ENCODE data around the gene MTMR3.

Gene MTMR3

DNA sequence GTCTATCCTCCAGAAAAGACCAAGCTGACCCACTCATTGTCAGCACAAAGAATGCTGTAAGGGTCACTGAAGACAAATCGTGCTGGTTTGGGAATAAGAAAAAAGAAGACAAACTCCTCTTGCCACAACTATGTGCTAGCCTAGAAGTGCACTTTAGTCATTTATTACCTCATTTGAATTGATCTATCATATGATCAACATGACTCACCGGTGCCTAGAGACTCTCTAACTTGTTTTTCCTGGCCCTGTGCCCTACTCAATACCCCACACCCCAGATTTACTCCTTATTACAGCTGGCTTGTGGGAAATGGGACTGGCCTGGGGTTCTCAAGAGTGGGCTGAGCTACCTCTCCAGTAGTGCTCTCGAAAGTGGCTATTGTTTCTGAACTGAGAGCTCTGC lies 161.4 kb downstream of the MTMR3 start:
- H3K4me3 ChIP-seq (ENCODE audit: low read depth, low read length): no peak overlapping the region
- H3K27ac ChIP-seq: peak overlapping the region; percentile 35
- in situ Hi-C loops (cut with HindIII; ENCODE audit: low pct_ligation_motif_present, low sequenced_read_pairs): no loop called here
- no peaks in the 10 kb centered on the region for H3K36me3 ChIP-seq (replicated peaks)
- peak; percentile 91 for DNase-seq
- no peaks in the 10 kb centered on the region for H3K27me3 ChIP-seq (replicated peaks)
- TF ChIP-seq CTCF (IDR thresholded peaks at IDR 0.05; ENCODE audit: low read depth, low read length, missing control alignments): no peak

GRCh38 chr22:30044881-30045493 lies 162.0 kb downstream of the MTMR3 start:
- in situ Hi-C loops (cut with HindIII; ENCODE audit: low pct_ligation_motif_present, low sequenced_read_pairs): no loop called here
- TF ChIP-seq CTCF (IDR thresholded peaks at IDR 0.05; ENCODE audit: low read depth, low read length, missing control alignments): no peak
- no peaks in the 10 kb centered on the region for H3K36me3 ChIP-seq (replicated peaks)
- no peaks in the 10 kb centered on the region for H3K27me3 ChIP-seq (replicated peaks)
- no peak for DNase-seq
- peak overlapping the region; percentile 35 for H3K27ac ChIP-seq
- no peak overlapping the region for H3K4me3 ChIP-seq (ENCODE audit: low read depth, low read length)

DNA sequence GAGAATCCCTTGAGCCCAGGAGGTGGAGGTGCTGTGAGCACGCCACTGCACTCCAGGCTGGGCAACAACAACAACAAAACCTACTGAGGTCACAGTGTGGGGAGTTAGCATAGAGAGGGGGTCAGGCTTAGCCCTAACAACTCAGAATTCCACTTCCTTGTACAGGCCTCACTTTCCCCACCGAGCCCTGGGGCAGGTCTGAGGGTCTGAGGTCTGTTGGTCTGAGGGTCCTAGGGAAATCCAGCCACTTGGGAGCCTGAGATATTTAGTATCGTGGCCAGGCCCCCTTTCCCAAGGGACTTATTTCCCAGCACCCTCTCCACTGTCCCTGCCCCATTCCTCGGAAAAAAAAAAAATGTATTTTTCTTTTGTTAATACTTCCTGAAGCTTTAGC lies 162.5 kb downstream of the MTMR3 start:
- Histone ChIP-seq H3K27me3 (replicated peaks) (no peaks in the 10 kb centered on the region), H3K4me3 (ENCODE audit: low read depth, low read length) (no peak overlapping the region), H3K36me3 (replicated peaks) (no peaks in the 10 kb centered on the region), H3K27ac (no peak overlapping the region)
- no peak for TF ChIP-seq CTCF (IDR thresholded peaks at IDR 0.05; ENCODE audit: low read depth, low read length, missing control alignments)
- in situ Hi-C loops (cut with HindIII; ENCODE audit: low pct_ligation_motif_present, low sequenced_read_pairs): no loop called here
- DNase-seq: no peak

- in situ Hi-C loops (cut with HindIII; ENCODE audit: low pct_ligation_motif_present, low sequenced_read_pairs): no loop called here
- Histone ChIP-seq H3K27ac (no peak overlapping the region), H3K36me3 (replicated peaks) (no peaks in the 10 kb centered on the region), H3K27me3 (replicated peaks) (no peaks in the 10 kb centered on the region), H3K4me3 (ENCODE audit: low read depth, low read length) (no peak overlapping the region)
- no peak for TF ChIP-seq CTCF (IDR thresholded peaks at IDR 0.05; ENCODE audit: low read depth, low read length, missing control alignments)
- no peak for DNase-seq
Measured at GRCh38 chr22:30045901-30046715, 163.1 kb downstream of the MTMR3 start.

- in situ Hi-C loops (cut with HindIII; ENCODE audit: low pct_ligation_motif_present, low sequenced_read_pairs): no loop called here
- no peak overlapping the region for H3K4me3 ChIP-seq (ENCODE audit: low read depth, low read length)
- no peak overlapping the region for H3K27ac ChIP-seq
- H3K27me3 ChIP-seq (replicated peaks): no peaks in the 10 kb centered on the region
- no peak for TF ChIP-seq CTCF (IDR thresholded peaks at IDR 0.05; ENCODE audit: low read depth, low read length, missing control alignments)
- no peaks in the 10 kb centered on the region for H3K36me3 ChIP-seq (replicated peaks)
- DNase-seq: no peak
Measured at GRCh38 chr22:30046716-30047363, 163.9 kb downstream of the MTMR3 start.
